GM23338 (cell line): ENCODE measurements around the gene LRRC27.

Experiments
- CREB1 ChIP-seq: fragments of 250-450 bp; sonication (Bioruptor Pico); IDR thresholded peaks from 2 replicates; pipeline ENCODE4 v1.5.0; 2020; ENCODE audit warnings: low read depth, mild to moderate bottlenecking, moderate library complexity
- CTCF ChIP-seq, 2 experiments: fragments of 200-600 bp in 1 of 2; sonication (generic) in 1 of 2; conservative IDR thresholded peaks; 2 replicates each; pipeline versions ENCODE4 v1.5.1 to v1.6.1; 2016 to 2017; ENCODE audit warnings: antibody characterized with exemption in 2 of 2, low read depth in 2 of 2, mild to moderate bottlenecking in 2 of 2, moderate library complexity in 1 of 2
- JUNB ChIP-seq: IDR thresholded peaks from one replicate; pipeline ENCODE4 v1.6.1; 2016; ENCODE audit warnings: antibody characterized with exemption; ENCODE audit not compliant: unreplicated experiment

- TF ChIP-seq CTCF (conservative IDR thresholded peaks at IDR 0.05; ENCODE audit: low read depth in 2 of 2) (peak in 1 of 2 experiments; percentile 23; a peak in 2 of 4 replicates), CREB1 (CRISPR knock-in tag) (no peak), JUNB (no peak)
These were observed 95.2 kb downstream of the LRRC27 start for GRCh38 chr10:132427006-132427771.
